Measurements from ENCODE around the gene NCOA1. TPM values are rescaled to one million over a fixed set of nuclear protein-coding genes. Genes with fewer than 3 reads are reported as not detected.
A peak's percentile ranks its signal among the peaks of the same experiment; 100 is the strongest.

NCOA1 gene
- total and polyA plus RNA-seq, 7 donors = 12.8 to 78.1 (median 44.2) TPM

GRCh38 chr2:24680196-24680595 lies 189.1 kb downstream of the NCOA1 start:
- WGBS, 3 donors = 94 to 97% (median 94%) methylated on average over 5 of the region's 5 CpGs
- peaks cover 12% of the 10 kb centered on the region for H3K4me1 ChIP-seq
- TF ChIP-seq CTCF (IDR thresholded peaks at IDR 0.05) = no peak

DNA sequence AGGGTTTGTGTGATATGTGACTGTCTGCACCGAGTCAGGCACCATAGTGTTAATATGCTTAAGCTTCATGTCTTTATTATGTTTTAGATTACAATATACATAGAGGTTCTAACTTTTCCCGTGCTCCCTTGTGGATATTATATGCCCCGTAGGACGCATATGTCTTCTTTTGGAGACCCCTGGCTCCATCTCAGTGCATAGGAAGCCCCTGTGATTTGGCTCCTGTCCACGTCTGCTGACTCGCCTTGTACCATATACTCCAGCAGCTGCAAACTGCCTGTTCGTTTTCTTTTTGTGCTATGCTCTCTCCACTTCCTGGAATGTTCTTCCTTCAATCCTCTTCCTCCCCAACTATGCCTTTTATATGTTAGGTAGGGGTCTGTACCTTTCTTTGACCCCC lies 191.2 kb downstream of the NCOA1 start:
- 51 to 57% (median 57%) methylated on average over 7 of the region's 7 CpGs for whole genome bisulfite sequencing, 3 donors
- Histone ChIP-seq H3K36me3 (ENCODE audit: insufficient read depth in 1 of 2, low read depth in 1 of 2) (peaks cover 0 to 37% of the 10 kb centered on the region in 2 donors), H3K4me3 (no peak overlapping the region), H3K4me1 (peaks cover 16% of the 10 kb centered on the region), H3K27me3 (ENCODE audit: insufficient read depth in 3 of 3, low read length in 2 of 3) (no peaks in the 10 kb centered on the region), H3K27ac (no peak overlapping the region), H3K9me3 (no peaks in the 10 kb centered on the region)
- intact Hi-C loops (cut with DNase I) = no loop called here
- peak in 3 of 4 donors; percentile 40 to 52 (median 41) for ATAC-seq
- no peak for TF ChIP-seq CTCF (IDR thresholded peaks at IDR 0.05)
- no peak for DNase-seq

More at GRCh38 chr2:24680196-24680595, 189.1 kb downstream of the NCOA1 start:
- Histone ChIP-seq H3K4me3 (no peak overlapping the region), H3K27ac (no peak overlapping the region), H3K9me3 (no peaks in the 10 kb centered on the region), H3K36me3 (ENCODE audit: insufficient read depth in 1 of 2, low read depth in 1 of 2) (peaks cover 0 to 28% of the 10 kb centered on the region in 2 donors), H3K27me3 (ENCODE audit: insufficient read depth in 3 of 3, low read length in 2 of 3) (no peaks in the 10 kb centered on the region)
- ATAC-seq (no peak), DNase-seq (no peak)
- intact Hi-C loops (cut with DNase I) = no loop called here

- intact Hi-C loops (cut with DNase I) = no loop called here
- 86 to 90% (median 88%) methylated on average over 1 of the region's 1 CpG for WGBS, 3 donors
- ATAC-seq (no peak), DNase-seq (no peak)
- H3K4me1 ChIP-seq = peaks cover 16% of the 10 kb centered on the region
- no peaks in the 10 kb centered on the region for H3K9me3 ChIP-seq
- peaks cover 0 to 31% of the 10 kb centered on the region in 2 donors for H3K36me3 ChIP-seq (ENCODE audit: insufficient read depth in 1 of 2, low read depth in 1 of 2)
- H3K27me3 ChIP-seq (ENCODE audit: insufficient read depth in 3 of 3, low read length in 2 of 3) = no peaks in the 10 kb centered on the region
- H3K4me3 ChIP-seq = no peak overlapping the region
- TF ChIP-seq CTCF (IDR thresholded peaks at IDR 0.05) = no peak
- no peak overlapping the region for H3K27ac ChIP-seq
These were observed 192.4 kb downstream of the NCOA1 start for GRCh38 chr2:24683408-24683807.

DNA sequence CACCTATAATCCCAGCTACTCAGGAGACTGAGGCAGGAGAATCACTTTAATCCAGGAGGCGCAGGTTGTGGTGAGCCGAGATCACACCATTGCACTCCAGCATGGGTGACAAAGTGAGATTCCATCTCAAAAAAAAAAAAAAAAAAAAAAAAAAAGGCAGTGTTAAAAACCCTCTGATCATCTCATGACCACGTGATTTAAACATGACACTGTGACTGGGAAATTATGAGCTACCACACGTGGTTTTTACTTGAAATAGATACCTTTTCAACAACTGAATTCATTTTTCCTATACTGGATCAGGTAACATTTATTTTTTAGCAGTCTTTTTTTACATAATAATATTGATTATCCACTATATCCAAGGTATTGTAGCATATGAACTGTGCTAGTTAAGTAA lies 199.5 kb downstream of the NCOA1 start:
- peak in 1 of 4 donors; percentile 37 for ATAC-seq
- intact Hi-C loops (cut with DNase I) = no loop called here
- 68 to 86% (median 74%) methylated on average over 4 of the region's 4 CpGs for WGBS, 3 donors
- Histone ChIP-seq H3K27me3 (ENCODE audit: insufficient read depth in 3 of 3, low read length in 2 of 3) (no peaks in the 10 kb centered on the region), H3K36me3 (ENCODE audit: insufficient read depth in 1 of 2, low read depth in 1 of 2) (peaks cover 0 to 35% of the 10 kb centered on the region in 2 donors), H3K9me3 (no peaks in the 10 kb centered on the region), H3K4me1 (peaks cover 1% of the 10 kb centered on the region), H3K4me3 (no peak overlapping the region), H3K27ac (no peak overlapping the region)
- no peak for DNase-seq
- TF ChIP-seq CTCF (IDR thresholded peaks at IDR 0.05) = no peak

DNA sequence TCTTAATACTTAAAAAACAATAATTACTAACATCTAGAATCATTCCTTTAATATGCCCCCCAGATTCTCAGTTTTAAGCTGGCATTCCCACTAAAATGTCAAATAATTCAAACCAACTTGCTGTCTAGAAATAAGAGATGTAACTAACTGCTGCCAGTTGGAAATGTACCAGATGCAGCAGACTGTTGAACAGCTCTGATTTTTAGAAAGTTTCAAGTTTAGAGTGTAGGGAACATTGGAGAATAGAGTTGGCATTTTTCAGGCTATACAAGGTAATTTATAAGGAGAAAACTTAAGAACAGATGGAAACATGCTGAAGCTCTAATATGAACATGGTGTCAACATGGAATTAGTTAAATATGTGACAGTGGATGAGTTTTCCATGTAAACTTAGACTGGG lies 200.8 kb downstream of the NCOA1 start:
- no peak for TF ChIP-seq CTCF (IDR thresholded peaks at IDR 0.05)
- H3K27me3 ChIP-seq (ENCODE audit: insufficient read depth in 3 of 3, low read length in 2 of 3) = no peaks in the 10 kb centered on the region
- no peak overlapping the region for H3K4me3 ChIP-seq
- no peaks in the 10 kb centered on the region for H3K9me3 ChIP-seq
- no peaks in the 10 kb centered on the region for H3K4me1 ChIP-seq
- peaks cover 0 to 24% of the 10 kb centered on the region in 2 donors for H3K36me3 ChIP-seq (ENCODE audit: insufficient read depth in 1 of 2, low read depth in 1 of 2)
- DNase-seq (no peak), ATAC-seq (peak in 1 of 4 donors; percentile 19)
- intact Hi-C loops (cut with DNase I) = no loop called here
- H3K27ac ChIP-seq = no peak overlapping the region
